ENCODE results near the gene MYO5C. TPM values are rescaled to one million over a fixed set of nuclear protein-coding genes. Genes with fewer than 3 reads are reported as not detected.
A peak's percentile ranks its signal among the peaks of the same experiment; 100 is the strongest.

The MYO5C gene
- total RNA-seq, 2 donors from 2014 or later, result 1.0 to 1.1 TPM

DNA sequence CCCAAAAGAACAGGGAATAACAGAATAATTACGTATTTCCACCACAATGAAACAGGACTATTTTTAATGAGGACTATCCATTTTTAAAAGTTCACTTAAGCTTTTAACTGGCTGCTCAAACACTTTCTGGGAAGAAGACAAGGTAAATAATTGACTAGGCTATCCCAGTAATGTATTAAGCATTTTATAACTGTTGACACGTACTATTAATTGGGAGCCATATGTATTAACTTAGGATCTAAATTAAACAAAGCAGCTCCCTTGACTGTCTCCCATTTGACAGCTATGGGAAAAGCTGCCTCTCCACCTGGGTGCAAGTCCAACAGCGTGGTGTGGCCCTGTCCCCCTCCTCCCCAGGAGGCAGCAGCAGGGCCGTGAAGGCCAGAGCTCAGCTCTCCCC, 36.1 kb downstream of the MYO5C start:
- no peak for DNase-seq (ENCODE audit: low spot score in 2 of 2)
- H3K27ac Mint-ChIP-seq, result peak overlapping the region in 1 of 2 donors; percentile 96
- peaks cover 0 to 8% of the 10 kb centered on the region in 2 donors for H3K9me3 Mint-ChIP-seq
- ATAC-seq, result no peak
- peaks cover 8 to 12% of the 10 kb centered on the region in 2 donors for H3K36me3 Mint-ChIP-seq

DNA sequence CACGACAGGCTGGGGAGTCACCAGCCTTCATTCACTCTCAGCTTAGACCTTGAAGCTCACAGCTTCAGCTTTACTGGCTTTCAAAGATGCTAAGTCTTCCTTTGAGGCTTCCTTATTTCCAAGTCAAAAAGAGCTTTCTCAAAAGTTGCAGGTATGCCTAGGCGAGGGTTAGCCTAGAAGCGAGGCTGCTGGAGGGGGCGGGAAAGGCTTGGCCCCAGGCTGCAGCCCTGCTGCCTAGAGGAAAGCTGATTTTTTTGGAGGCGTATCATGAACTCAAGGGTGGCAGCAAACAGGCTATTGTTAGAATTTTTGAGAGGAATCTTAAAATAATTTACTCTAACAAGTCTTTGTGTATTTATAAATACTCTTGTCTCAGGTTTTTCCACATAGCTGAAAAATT, 37.1 kb downstream of the MYO5C start:
- ATAC-seq (no peak), DNase-seq (ENCODE audit: low spot score in 2 of 2) (no peak)
- H3K9me3 Mint-ChIP-seq, result peaks cover 0 to 8% of the 10 kb centered on the region in 2 donors
- H3K27ac Mint-ChIP-seq, result no peak overlapping the region
- H3K36me3 Mint-ChIP-seq, result peaks cover 8 to 12% of the 10 kb centered on the region in 2 donors

DNA sequence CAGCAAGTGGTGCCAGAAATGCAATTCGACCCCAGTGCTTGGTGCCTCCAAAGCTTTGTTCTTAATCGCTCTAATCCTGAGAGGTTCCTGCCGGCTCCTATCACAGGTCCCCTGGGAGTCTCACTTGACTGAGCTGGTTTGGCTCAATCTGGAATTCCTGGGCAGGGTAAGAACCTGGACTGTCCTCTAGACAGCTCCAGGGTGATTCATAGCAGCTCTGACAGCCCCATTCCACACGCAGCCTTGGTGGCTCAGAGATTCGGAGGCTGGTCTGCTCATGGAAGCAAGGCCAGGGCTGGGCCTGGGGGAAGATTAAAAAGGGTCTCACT, 37.9 kb downstream of the MYO5C start:
- Mint-ChIP-seq H3K36me3 (peaks cover 6 to 8% of the 10 kb centered on the region in 2 donors), H3K27ac (no peak overlapping the region), H3K9me3 (peaks cover 0 to 4% of the 10 kb centered on the region in 2 donors)
- ATAC-seq (no peak), DNase-seq (ENCODE audit: low spot score in 2 of 2) (peak in 1 of 2 donors; percentile 44)

DNA sequence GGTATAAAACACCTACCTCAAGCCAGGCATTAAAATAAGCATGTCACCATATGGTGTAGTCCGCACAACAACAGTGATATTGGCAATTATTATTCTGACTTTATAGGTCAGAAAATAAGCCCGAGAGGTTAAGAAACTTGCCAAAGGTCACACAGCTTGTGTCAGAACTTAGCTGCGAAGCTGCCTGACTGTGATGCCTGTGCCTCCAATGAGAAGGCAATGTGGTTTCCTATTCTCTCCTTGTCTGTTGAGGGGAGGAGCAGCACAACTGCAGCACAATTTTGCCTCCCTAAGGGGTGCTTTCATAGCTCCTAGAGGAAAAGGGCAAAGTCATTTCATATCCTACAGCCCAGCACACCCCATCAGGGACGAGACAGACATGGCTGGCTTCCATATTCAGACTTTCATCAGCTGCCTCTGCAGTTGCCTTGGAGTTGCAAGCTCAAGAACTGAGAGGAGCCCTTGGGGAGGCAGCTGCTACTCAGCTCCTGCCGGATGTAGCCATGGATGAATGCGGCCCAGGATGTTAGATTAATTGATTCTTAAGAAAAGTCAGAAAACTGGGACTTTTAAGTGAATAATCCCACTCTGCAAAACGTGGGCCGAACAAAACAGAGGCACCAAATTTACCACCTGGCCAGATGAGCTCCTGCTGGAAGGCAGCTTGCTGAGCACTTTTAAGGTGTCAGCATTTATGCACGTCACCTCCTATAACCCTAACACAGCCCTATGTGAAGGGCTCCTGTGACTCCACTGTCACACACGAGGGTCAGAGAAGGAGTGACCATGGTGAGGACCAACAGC, 38.5 kb downstream of the MYO5C start:
- Mint-ChIP-seq H3K27ac (peak overlapping the region in 1 of 2 donors; percentile 9), H3K9me3 (peaks cover 0 to 3% of the 10 kb centered on the region in 2 donors), H3K36me3 (peaks cover 4 to 5% of the 10 kb centered on the region in 2 donors)
- ATAC-seq (peak in 1 of 2 donors; percentile 24), DNase-seq (ENCODE audit: low spot score in 2 of 2) (peak in 1 of 2 donors; percentile 39)

DNA sequence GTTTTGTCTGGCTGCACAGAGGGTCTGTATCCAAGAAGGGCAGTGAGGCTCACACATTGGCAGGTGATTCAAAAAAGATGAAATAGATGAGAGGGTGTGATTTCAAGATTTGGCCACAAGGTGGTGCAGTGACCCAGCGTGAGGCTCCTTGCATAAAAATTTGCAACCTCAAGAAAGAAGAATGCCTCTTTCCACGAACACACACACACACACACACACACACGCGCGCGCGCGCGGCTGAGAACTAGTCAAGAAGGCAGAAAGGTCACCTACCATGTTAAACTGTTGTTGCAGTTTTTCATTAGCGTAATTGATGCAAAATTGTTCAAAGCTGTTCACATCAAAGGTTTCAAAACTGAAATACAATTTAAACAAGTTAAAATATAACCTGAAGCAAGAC, 39.2 kb downstream of the MYO5C start:
- Mint-ChIP-seq H3K27ac (peak overlapping the region in 1 of 2 donors; percentile 9), H3K36me3 (no peaks in the 10 kb centered on the region), H3K9me3 (no peaks in the 10 kb centered on the region)
- ATAC-seq, result peak; percentile 31 to 35
- DNase-seq (ENCODE audit: low spot score in 2 of 2), result peak; percentile 64 to 75

DNA sequence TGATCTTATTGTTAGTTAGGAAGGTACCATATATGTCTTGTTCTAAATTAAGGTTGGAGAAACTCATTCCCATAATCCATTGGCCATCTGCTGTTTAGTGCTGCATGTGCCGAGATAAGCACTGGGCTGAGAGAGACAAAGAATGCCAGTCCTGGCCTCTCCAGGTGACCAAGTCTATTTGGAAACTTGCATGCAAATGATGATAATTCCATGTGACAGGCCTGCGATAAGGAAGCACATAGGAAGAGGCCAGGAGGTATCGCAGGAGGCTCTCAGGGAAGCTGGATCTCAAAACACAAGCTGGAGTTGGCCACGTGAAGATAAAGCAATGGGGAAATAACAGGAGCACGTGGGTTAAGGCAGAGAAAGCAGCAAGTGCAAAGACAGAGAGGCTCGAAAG, 39.7 kb downstream of the MYO5C start:
- Mint-ChIP-seq H3K27ac (peak overlapping the region in 1 of 2 donors; percentile 9), H3K36me3 (no peaks in the 10 kb centered on the region), H3K9me3 (no peaks in the 10 kb centered on the region)
- no peak for ATAC-seq
- DNase-seq (ENCODE audit: low spot score in 2 of 2), result no peak

DNA sequence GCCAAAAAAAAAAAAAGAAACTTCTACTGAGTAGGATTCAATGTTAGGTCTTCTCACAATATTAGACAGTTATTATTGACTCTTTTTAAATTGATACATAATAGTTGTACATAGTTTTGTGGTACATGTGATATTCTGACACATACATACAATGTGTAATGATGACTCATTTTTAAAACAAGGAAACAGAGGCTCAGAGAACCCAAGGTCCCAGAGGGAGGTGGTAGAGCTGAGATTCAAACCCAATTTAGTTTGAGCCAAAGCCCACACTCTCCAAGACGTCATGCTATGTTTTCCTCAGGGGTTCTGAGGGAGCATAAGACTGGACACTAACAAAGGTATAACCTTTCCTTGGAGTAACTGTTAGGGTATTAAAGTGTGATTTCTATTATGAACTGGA, 40.6 kb downstream of the MYO5C start:
- Mint-ChIP-seq H3K36me3 (no peaks in the 10 kb centered on the region), H3K27ac (peak overlapping the region in 1 of 2 donors; percentile 30), H3K9me3 (no peaks in the 10 kb centered on the region)
- DNase-seq (ENCODE audit: low spot score in 2 of 2), result no peak
- peak in 1 of 2 donors; percentile 43 for ATAC-seq

DNA sequence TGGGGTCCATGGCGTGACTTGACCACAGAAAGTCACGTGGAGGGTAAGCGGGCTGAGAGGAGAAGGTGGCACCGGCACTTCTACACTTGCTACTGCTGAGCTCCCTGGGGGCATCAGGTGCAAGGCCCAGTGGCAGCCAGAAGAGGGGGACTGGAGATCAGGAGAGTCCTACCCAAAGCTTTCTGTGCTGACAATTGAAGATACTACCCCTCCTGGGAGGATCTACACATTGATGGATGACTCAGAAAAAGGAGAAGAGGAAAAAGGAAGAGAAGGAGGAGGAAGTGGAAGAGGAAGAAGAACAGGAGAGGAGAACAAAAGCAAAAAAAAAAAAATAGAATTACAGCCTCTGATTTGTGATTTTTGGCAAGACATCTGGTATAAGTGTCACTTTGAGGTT, 41.2 kb downstream of the MYO5C start:
- ATAC-seq, result no peak
- H3K36me3 Mint-ChIP-seq, result no peaks in the 10 kb centered on the region
- peak in 1 of 2 donors; percentile 33 for DNase-seq (ENCODE audit: low spot score in 2 of 2)
- no peaks in the 10 kb centered on the region for H3K9me3 Mint-ChIP-seq
- H3K27ac Mint-ChIP-seq, result peak overlapping the region in 1 of 2 donors; percentile 17

DNA sequence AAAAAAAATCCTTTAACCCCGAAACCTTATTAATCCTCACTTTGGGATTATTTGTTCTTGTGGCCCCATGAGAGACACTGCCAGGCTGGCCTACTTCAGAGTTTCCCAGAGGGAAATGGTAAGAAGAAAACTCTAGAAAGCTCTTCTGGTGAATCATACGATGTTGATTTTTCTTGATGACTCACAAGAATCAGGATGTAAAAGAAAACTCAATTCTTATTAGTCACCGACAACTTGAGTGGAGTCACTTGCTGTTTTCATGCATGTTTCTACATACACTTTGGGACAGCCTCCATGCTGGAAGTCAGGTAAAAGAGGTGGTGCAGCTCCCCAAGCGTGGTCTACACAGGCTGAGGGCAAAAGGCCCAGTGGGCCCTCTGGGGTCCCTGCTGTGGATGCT, 42.8 kb downstream of the MYO5C start:
- ATAC-seq (peak; percentile 60 to 88), DNase-seq (ENCODE audit: low spot score in 2 of 2) (peak in 1 of 2 donors; percentile 14)
- peak overlapping the region in 1 of 2 donors; percentile 66 for H3K27ac Mint-ChIP-seq
- H3K36me3 Mint-ChIP-seq, result no peaks in the 10 kb centered on the region
- H3K9me3 Mint-ChIP-seq, result no peaks in the 10 kb centered on the region

DNA sequence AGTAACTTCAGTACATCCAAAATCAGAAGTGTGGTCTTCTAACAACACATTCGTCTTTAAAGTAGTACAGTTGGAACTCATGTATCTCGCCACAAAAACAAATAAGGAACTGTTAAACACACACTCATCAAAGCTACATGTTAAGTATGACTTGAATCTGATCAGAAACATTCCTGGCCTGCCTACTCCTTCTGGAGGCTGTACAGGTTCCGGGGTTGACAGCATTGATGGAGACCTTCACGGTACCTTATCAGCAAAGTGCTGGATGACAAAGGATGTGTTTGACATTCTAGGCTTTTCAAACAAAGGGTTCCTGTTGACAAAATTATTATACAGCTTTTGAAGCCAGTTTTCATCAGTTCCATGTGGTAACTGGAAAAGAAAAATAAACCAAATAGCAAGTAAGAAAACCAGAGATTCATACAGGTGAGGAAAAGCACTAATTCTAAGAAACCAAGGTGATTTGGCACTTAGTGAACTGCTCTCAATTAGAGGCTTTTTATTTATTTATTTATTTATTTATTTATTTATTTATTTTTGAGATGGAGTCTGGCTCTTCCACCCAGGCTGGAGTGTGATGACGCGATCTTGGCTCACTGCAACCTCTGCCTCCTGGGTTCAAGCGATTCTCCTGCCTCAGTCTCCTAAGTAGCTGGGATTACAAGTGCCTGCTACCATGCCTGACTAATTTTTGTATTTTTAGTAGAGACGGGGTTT, 44.3 kb downstream of the MYO5C start:
- ATAC-seq (no peak), DNase-seq (ENCODE audit: low spot score in 2 of 2) (no peak)
- Mint-ChIP-seq H3K27ac (no peak overlapping the region), H3K36me3 (no peaks in the 10 kb centered on the region), H3K9me3 (no peaks in the 10 kb centered on the region)

DNA sequence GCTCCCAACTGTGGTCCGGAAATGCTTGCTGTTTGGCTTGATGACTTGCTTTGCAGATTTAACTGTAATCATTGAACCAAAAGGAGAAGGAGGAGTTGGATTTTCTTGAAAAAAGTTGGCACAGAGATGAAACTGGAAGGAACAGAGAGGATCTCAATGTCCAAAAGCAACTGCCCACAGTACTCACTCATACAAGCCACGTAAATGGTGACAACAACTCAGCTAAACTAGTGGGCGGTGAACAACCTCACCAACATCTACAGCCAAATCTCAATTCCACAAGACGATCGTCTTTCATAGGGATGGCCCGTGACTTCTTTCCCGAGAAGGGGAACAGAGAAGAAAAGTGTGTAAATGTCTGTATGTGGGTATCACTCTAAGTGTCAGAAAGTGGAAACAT, 48.1 kb downstream of the MYO5C start:
- Mint-ChIP-seq H3K27ac (no peak overlapping the region), H3K36me3 (no peaks in the 10 kb centered on the region), H3K9me3 (no peaks in the 10 kb centered on the region)
- ATAC-seq (no peak), DNase-seq (ENCODE audit: low spot score in 2 of 2) (no peak)

DNA sequence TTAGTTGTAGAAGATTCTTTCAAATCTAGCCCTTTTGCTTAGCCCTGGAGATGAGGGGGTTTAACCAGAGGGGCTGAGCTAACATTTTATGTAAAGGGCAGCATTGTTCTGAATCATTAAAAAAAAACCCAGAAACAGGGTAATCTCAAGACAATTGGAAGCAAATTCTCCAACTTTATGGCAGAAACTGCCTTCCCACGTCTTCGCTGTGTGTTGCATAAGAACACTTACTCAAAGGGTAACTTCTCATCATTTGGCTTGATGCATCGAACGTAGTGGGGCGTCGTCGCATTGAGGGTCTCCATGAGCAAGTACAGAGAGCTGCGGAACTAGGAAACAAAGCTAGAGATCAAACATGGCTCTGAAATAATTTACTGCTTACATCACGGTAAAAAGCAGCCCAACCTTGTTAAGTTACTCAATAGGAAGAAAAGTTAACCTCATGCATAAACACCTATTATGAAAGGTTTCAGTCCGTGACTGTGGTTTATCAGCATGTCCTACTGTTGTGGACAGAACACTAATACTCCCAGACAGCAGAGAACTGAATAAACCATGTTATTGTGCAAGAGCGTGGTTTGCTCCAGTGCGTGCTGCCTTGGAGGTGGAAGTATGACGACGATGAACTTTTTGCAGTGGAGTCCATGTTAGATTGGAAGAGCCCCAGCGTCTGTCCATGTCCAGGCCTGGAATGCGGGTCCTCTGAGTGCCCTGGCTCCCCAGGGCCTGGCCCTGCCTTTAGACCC, 48.7 kb downstream of the MYO5C start:
- no peak for DNase-seq (ENCODE audit: low spot score in 2 of 2)
- Mint-ChIP-seq H3K9me3 (no peaks in the 10 kb centered on the region), H3K36me3 (no peaks in the 10 kb centered on the region), H3K27ac (no peak overlapping the region)
- ATAC-seq, result no peak

DNA sequence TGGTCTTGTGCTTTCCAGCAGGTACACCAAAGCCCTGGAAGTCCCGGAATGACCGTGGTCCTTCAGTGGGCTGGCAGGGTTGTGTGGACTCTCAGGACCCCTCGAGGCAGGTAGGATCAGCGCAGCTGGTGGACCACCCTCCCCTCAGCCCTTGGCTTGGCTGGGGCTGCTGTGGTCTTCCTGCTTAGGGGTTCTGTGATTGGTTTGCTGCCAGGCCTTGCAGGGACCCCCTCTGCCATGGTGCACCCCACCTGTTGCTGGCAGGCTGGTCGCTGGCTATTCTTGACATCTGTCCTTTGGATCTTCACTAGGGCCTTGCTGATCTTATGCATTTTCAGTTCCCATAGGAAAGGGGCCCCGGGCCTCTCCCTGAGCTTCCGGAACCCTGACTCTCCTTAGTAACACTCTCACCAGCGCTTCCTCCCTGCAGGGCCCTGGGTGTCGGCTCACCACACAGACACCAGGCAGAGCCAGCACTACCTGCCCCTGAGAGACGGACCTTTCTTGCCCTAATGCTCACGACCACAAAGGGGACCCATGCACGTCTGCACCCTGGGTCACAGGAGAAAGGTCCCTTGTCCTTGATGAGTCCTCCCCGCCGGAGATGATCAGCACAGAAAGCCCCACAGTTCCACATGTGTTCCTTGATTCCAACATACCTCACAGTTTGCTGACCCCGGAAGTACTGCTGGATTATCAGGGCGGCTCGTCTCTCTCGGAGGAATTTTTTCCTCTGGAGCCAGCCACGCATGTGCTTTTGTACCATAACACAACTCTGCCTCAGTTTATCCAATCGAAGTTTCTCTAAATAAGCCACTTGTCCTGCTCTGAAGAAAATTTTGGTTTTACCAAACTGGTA, 51.7 kb downstream of the MYO5C start:
- H3K27ac Mint-ChIP-seq, result no peak overlapping the region
- ATAC-seq (no peak), DNase-seq (ENCODE audit: low spot score in 2 of 2) (no peak)
- H3K36me3 Mint-ChIP-seq, result no peaks in the 10 kb centered on the region
- H3K9me3 Mint-ChIP-seq, result no peaks in the 10 kb centered on the region

DNA sequence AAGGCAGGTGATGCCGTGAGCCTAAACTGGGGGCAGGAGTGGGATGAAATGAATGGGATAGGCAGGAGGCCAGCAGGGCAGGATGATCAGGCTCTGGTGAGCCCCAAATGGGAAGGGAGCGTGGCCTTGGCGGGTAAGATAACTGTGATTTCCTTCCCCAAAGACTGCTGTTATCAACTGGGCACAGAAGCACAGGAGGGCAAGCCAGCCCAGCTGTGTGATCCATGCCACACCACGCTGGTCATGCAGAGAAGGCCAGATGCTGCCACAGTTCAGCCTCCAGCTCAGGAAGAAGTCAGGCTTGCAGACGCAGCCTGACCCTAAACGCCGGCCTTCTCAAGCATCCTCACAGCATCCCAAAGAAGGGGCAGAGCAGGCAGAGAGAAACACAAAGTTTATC, 52.3 kb downstream of the MYO5C start:
- Mint-ChIP-seq H3K36me3 (no peaks in the 10 kb centered on the region), H3K9me3 (no peaks in the 10 kb centered on the region), H3K27ac (no peak overlapping the region)
- DNase-seq (ENCODE audit: low spot score in 2 of 2), result no peak
- no peak for ATAC-seq

DNA sequence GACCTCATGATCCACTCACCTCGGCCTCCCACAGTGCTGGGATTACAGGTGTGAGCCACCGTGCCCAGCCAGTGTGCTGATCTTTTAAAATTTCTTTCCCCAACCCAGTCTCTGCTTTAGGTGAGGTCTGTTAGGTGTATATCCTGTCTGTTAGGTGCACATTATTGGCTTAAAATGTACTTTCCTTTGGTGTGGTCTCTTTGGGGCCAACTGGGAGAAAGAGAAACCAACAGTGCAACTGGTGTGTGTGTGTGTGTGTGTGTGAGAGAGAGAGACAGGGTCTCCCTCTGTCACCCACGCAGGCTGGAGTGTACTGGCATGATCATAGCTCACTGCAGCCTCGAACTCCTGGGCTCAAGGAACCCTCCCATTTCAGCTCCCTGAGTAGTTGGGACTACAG, 54.1 kb downstream of the MYO5C start:
- Mint-ChIP-seq H3K36me3 (no peaks in the 10 kb centered on the region), H3K9me3 (no peaks in the 10 kb centered on the region), H3K27ac (peak overlapping the region; percentile 18 to 69)
- ATAC-seq (peak in 1 of 2 donors; percentile 51), DNase-seq (ENCODE audit: low spot score in 2 of 2) (no peak)

DNA sequence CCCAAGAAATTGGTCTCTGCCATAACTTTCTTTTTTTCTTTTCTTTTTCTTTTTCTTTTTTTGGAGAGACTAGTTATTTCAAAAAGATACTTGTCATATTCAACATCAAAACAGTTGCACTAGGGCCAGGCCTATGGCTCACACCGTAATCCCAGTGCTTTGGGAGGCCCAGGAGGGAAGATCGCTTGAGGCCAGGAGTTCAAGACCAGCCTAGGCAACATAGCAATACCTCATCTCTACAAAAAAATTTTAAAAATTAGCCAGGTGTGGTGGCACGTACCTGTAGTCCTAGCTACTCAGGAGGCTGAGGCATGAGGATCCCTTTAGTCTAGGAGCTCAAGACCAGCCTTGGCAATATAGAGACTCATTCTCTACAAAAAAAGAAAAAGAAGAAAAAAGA, 55.4 kb downstream of the MYO5C start:
- no peak for DNase-seq (ENCODE audit: low spot score in 2 of 2)
- no peak for ATAC-seq
- Mint-ChIP-seq H3K36me3 (no peaks in the 10 kb centered on the region), H3K27ac (no peak overlapping the region), H3K9me3 (no peaks in the 10 kb centered on the region)
